HepG2 (cell line): ENCODE measurements around the gene MYO18A. TPM values are rescaled to one million over a fixed set of nuclear protein-coding genes. Genes with fewer than 3 reads are reported as not detected.

Source experiments
- ELF1 ChIP-seq: sonication (generic); formaldehyde crosslinking; IDR thresholded peaks from 2 replicates; pipeline ENCODE4 v1.4.0; 2020; ENCODE audit warnings: missing genetic modification reagents
- FOXA1 ChIP-seq, 2 experiments: fragments of 450-650 bp in 1 of 2; sonication (generic) in 1 of 2; formaldehyde crosslinking in 1 of 2; IDR thresholded peaks; 2 replicates each; pipeline versions ENCODE4 v1.4.0 to v1.6.1; 2016 to 2020; ENCODE audit warnings: missing genetic modification reagents in 1 of 2
- GZF1 ChIP-seq: sonication (generic); formaldehyde crosslinking; IDR thresholded peaks from 2 replicates; pipeline ENCODE4 v1.5.1; 2020; ENCODE audit warnings: mild to moderate bottlenecking, missing genetic modification reagents
- IRF2 ChIP-seq: IDR thresholded peaks from 2 replicates; pipeline ENCODE4 v1.6.1; 2018; ENCODE audit warnings: missing genetic modification reagents, missing compliant biosample characterization
- MLXIP ChIP-seq: sonication (generic); formaldehyde crosslinking; IDR thresholded peaks from 2 replicates; pipeline ENCODE4 v1.9.0; 2021; ENCODE audit warnings: missing genetic modification reagents, borderline replicate concordance
- RBFOX2 ChIP-seq: fragments of 200-400 bp; formaldehyde crosslinking; IDR thresholded peaks from 2 replicates; pipeline ENCODE4 v1.6.1; 2017; ENCODE audit warnings: low read depth, mild to moderate bottlenecking, low read length
- STAT5B ChIP-seq: sonication (generic); formaldehyde crosslinking; IDR thresholded peaks from 2 replicates; pipeline ENCODE4 v1.4.0; 2020; ENCODE audit warnings: missing genetic modification reagents
- THRA ChIP-seq: sonication (generic); formaldehyde crosslinking; IDR thresholded peaks from 2 replicates; pipeline ENCODE4 v1.4.0; 2020; ENCODE audit warnings: missing genetic modification reagents, borderline replicate concordance
- ZBTB26 ChIP-seq: IDR thresholded peaks from 2 replicates; pipeline ENCODE4 v1.6.1; 2016; ENCODE audit warnings: missing compliant biosample characterization, missing genetic modification reagents, borderline replicate concordance
- ZBTB38 ChIP-seq: sonication (generic); formaldehyde crosslinking; IDR thresholded peaks from 2 replicates; pipeline ENCODE4 v1.5.1; 2020; ENCODE audit warnings: mild to moderate bottlenecking, missing genetic modification reagents
- ZNF362 ChIP-seq: sonication (generic); formaldehyde crosslinking; IDR thresholded peaks from 2 replicates; pipeline ENCODE4 v1.4.0; 2020; ENCODE audit warnings: missing genetic modification reagents, mild to moderate bottlenecking, borderline replicate concordance
- ZNF609 ChIP-seq: sonication (generic); formaldehyde crosslinking; IDR thresholded peaks from 2 replicates; pipeline ENCODE4 v1.4.0; 2020; ENCODE audit warnings: mild to moderate bottlenecking, missing genetic modification reagents, borderline replicate concordance
- polyA plus RNA-seq, 8 experiments: library from polyadenylated mRNA; depleted of rRNA in 3 of 8; stranded (reverse) in 7 of 8; unstranded in 1 of 8; fragments of >200 nt; fragmentation: Illumina TruSeq in 4 of 8; extraction: Trizol in 4 of 8; gene quantifications; 2 replicates each; pipeline versions ENCODE4 v1.2.1 to v1.2.3, GENCODE V29; 2011 to 2016; ENCODE audit warnings: low read depth in 4 of 8, missing spikeins in 1 of 8, mixed read lengths in 1 of 8; ENCODE audit not compliant: insufficient read depth in 1 of 8
- total RNA-seq, 5 experiments: library from RNA; depleted of rRNA; stranded (reverse); fragments of >200 nt; fragmentation: Illumina TruSeq; extraction: Trizol; gene quantifications; 2 replicates each; pipeline ENCODE4 v1.2.3, GENCODE V29; 2016; ENCODE audit warnings: low read depth in 1 of 5

Gene MYO18A
- total and polyA plus RNA-seq, 2 of the 13 experiments (the other 11 are each of a cell fraction or from before 2014, with no cell fraction given), result 16.8 to 24.8 TPM

- TF ChIP-seq ZBTB26 (CRISPR knock-in tag) (peak; percentile 59; the same call in 1 of the 2 replicates), ZNF362 (no peak), ZBTB38 (CRISPR knock-in tag) (peak; percentile 79; the same call in 1 of the 2 replicates), RBFOX2 (0 out of 2 replicates have a peak, but pooled peaks have one; percentile 28), ELF1 (CRISPR knock-in tag) (peak; percentile 28; the same call in 1 of the 2 replicates), STAT5B (CRISPR knock-in tag) (no peak), ZNF609 (CRISPR knock-in tag) (peak; percentile 73; the same call in 1 of the 2 replicates), IRF2 (peak; percentile 70; the same call in 1 of the 2 replicates), GZF1 (no peak), THRA (CRISPR knock-in tag) (peak; percentile 90; the same call in 1 of the 2 replicates), MLXIP (CRISPR knock-in tag) (no peak), FOXA1 (IDR thresholded peaks at IDR 0.05) (peak; percentile 71), FOXA1 (CRISPR knock-in tag; IDR thresholded peaks at IDR 0.05) (peak; percentile 91)
These were observed 21.5 kb downstream of the MYO18A start (continued) for GRCh38 chr17:29158488-29159275.
